HG03457 (cell line): ENCODE measurements around the gene NRG2.

ENCODE experiments used
- ATAC-seq: cut with Tn5 transposase; IDR thresholded peaks from one replicate; pipeline ENCODE4 v1.9.1; 2021; ENCODE audit warnings: moderate number of reproducible peaks; ENCODE audit not compliant: unreplicated experiment

NRG2 gene

DNA sequence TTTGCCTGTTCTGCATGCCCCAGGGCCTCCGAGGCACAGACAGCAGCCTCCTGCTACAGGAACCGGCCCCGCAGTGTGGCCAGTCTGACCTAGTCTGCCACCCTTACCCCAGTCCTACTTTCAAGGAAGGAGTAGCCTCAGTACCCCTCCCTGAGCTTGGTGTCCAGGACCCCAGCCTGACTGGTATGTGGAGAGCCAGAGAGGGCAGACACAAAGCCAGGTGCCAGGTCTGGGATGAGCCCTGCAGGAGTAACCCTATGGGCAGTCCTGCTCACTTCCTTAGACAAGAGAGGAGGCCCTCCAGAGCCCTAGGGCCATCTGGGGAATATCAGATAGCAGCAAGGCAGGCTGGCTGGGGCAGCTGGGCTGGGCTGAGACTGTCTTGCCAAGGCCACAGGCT is 67.8 kb downstream of the NRG2 start:
- no peak for ATAC-seq

DNA sequence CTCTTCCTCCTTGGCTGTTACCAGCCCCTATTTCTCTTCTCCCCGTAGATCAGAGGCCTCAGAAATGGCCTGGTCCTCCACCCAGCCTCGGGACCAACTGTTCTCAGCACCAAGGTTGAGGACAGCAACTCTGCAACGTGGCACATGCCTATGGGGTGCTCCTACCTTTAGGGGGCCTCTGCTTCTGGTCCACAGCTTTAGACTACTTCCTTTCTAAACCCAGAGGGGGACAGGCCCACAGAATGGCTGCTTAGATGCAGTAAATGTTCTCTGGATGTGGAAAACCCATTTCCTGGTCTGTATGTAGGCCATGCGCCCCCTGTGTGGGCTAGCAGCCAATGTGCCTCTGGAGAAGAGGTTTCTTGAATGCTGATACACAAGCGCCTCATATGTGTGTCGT is 68.4 kb downstream of the NRG2 start:
- no peak for ATAC-seq

- no peak for ATAC-seq
These were observed 71.8 kb downstream of the NRG2 start for GRCh38 chr5:139971202-139971725.

GRCh38 chr5:139969318-139969717 is 73.8 kb downstream of the NRG2 start:
- no peak for ATAC-seq

DNA sequence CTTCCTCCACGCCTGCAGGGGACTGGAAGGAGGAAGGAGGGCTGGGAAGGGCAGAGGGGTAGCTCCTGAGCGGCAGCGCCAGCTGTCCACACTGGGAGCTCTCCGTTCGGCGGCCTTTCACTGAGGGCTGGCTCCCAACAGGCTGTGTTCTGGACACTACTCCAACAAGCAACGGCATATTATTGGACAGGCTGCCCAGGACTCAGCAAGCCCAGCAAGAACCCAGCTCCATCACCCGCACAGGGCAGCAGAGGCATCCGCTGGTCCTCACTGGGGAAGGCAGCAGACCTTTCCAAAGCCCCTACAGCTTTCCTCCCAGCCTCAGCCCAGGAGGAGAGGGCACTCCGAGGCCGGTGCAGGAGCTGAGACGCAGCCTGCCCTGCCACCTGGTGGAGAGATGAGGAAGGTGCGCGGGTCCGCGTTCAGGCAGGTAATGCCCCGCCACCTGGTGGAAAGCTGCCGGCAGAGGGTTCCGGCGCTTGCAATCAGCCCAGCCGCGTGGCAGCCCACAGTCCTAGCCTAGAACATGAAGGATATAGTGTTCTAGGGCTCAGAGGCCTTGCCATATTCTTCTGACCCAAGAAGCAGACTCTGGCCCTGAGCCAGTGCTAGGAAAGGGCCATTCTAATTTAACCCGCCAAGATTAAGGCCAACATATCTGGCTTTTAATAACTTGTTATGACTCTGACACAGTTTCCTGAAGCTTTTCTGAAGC is 74.4 kb downstream of the NRG2 start:
- ATAC-seq: peak; percentile 88

- ATAC-seq: no peak
These were observed 75.7 kb downstream of the NRG2 start for GRCh38 chr5:139967353-139967752.

GRCh38 chr5:139966856-139967255 is 76.2 kb downstream of the NRG2 start:
- no peak for ATAC-seq

DNA sequence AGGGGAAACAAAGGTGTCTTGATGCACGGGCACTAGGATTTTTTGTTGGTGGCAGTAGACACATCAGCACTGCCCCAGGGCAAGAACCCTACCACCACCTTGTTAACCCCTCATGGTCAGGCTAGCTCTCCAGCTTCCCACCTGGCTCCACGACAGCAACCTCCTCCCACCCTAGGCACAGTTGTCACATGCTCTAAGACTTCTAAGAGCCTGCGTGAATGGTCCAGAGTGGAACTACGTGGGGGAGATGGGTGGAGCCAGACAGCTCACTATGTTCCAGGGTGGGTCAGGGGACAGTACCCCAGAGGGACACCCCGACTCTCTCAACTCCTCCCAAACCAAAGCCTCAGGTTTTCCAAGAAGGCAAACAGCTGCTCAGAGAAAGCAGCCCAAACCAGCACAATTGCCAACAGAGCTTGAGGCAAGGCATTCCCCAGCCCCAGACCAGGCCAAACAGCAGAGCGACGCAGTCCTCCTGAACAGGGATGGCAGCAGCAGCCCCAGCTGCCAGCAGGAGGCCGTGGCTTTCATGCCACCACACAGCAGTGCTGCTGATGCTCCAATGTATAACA is 78.0 kb downstream of the NRG2 start:
- no peak for ATAC-seq

GRCh38 chr5:139964266-139964993 is 78.7 kb downstream of the NRG2 start:
- ATAC-seq: no peak

DNA sequence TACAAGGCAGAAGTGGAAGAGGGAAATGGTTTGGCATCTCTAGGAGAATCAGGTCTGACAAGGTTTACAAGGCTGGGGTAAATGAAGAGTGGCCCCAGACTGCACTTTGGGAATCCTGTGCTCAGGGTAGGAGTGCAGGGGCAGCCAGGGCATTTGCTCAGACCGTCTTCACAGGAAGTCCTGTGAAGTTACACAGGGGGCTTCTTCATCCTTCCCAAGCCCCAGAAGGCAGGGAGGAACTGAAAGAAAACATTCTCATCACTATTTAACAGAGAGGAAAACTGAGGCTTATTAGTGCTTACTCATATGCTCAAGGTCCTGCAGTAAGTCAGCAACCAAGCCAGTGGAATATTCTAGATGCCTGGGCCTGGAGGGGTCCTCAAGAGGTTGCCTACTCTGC is 80.7 kb downstream of the NRG2 start:
- no peak for ATAC-seq

- no peak for ATAC-seq
These were observed 81.5 kb downstream of the NRG2 start for GRCh38 chr5:139961435-139962157.

- no peak for ATAC-seq
These were observed 82.2 kb downstream of the NRG2 start for GRCh38 chr5:139960723-139961383.

GRCh38 chr5:139958432-139959148 is 84.5 kb downstream of the NRG2 start:
- no peak for ATAC-seq

- no peak for ATAC-seq
These were observed 86.8 kb downstream of the NRG2 start for GRCh38 chr5:139956342-139956741.

- no peak for ATAC-seq
These were observed 87.4 kb downstream of the NRG2 start for GRCh38 chr5:139955616-139956273.

DNA sequence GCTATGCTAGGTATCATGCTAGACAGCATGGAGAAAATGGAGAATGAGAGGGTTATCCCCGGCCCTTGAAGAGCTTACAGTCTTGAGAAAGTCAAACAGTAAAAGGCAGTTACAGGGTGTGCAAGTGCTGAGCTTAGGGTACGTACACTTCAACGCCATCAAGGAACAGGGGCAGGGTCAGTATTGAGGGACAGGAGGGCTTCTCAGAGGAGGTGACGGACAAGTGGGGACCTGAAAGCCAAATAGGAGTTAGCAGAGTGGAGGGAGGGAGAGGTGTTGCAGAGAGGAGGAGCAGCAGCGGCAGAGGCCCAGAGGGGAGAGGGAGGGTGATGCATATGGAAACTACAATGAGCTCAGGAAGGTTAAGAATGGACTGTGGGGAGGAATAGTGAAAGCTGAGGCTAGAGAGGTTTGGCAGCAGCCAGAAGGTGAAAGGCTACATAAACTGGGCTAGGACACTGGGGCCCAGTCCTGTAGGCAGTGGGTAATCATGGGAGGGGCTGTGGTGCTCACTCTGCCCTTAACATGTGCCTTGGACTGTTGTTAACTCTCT is 88.0 kb downstream of the NRG2 start:
- no peak for ATAC-seq

- no peak for ATAC-seq
These were observed 88.6 kb downstream of the NRG2 start for GRCh38 chr5:139954462-139954861.

DNA sequence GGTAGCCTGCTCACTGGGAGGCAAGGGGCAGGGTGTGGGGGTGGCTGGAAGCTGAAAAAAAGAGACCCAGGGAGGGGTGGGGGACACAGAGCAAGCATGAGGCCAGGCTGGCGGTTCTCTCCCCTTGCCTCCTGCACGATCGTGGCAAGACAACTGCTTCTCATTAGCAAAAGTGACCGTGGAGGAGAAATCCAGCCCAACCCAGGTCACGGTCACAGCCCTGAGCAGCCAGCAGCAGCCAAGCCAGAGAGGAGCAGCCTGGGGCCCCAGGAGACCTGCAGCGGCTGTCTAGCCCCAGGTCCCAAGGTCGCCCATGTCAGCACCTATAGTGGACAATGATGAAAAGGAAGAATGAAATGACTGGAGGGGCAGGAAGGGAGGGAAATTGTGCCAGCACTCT is 89.1 kb downstream of the NRG2 start:
- ATAC-seq: no peak

GRCh38 chr5:139952574-139952973 is 90.5 kb downstream of the NRG2 start:
- ATAC-seq: no peak
